Measurements from ENCODE around the gene MCM3AP.
"Not testable (repeated sequence)": the region's sequence is repeated elsewhere in the genome, so short reads cannot be mapped to it uniquely, and the experiment has no call there.

Gene MCM3AP

DNA sequence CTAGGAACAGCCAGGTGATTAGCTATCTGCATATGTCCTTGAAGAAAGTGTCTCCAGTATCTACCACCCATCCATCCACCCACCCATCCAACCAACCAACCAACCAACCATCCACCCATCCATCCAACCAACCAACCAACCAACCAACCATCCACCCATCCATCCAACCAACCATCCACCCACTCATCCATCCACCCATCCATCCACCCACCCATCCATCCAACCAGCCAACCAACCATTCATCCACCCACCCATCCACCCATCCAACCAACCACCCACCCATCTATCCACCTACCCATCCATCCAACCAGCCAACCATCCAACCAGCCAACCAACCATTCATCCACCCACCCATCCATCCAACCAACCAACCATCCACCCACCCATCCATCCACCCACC lies 26.2 kb upstream of the MCM3AP start:
- no peaks in the 10 kb centered on the region for H3K27me3 ChIP-seq
- H3K36me3 ChIP-seq: peaks cover 97% of the 10 kb centered on the region
- H3K9me3 ChIP-seq: 0 out of 2 replicates have a peak, but pooled peaks cover 6% of the 10 kb centered on the region
- no peak overlapping the region for H3K4me2 ChIP-seq
- peaks cover 11% of the 10 kb centered on the region; the same call in 1 of the 2 replicates for H4K20me1 ChIP-seq
- no peak overlapping the region for H3K4me3 ChIP-seq
- TF ChIP-seq Cebpa-rat (IDR thresholded peaks at IDR 0.05): no peak
- no peak overlapping the region for H3K9ac ChIP-seq
- H3K4me1 ChIP-seq: no peaks in the 10 kb centered on the region
- H3K27ac ChIP-seq: no peak overlapping the region

DNA sequence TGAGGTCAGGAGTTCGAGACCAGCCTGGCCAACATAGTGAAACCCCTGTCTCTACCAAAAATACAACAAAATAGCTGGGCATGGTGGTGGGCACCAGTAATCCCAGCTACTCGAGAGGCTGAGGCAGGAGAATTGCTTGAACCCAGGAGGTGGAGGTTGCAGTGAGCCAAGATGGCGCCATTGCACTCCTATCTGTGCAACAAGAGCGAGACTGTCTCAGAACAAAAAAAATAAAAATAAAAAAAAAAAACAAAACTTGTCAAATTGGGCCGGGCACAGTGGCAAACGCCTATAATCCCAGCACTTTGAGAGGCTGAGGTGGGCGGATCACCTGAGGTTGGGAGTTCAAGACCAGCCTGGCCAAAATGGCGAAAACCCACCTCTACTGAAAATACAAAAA lies 24.8 kb upstream of the MCM3AP start:
- not testable (repeated sequence) for H3K4me3 ChIP-seq, H3K4me2 ChIP-seq, H4K20me1 ChIP-seq, H3K27me3 ChIP-seq, H3K9me3 ChIP-seq, H3K4me1 ChIP-seq, H3K27ac ChIP-seq, H3K9ac ChIP-seq
- H3K36me3 ChIP-seq: peaks cover 97% of the 10 kb centered on the region

DNA sequence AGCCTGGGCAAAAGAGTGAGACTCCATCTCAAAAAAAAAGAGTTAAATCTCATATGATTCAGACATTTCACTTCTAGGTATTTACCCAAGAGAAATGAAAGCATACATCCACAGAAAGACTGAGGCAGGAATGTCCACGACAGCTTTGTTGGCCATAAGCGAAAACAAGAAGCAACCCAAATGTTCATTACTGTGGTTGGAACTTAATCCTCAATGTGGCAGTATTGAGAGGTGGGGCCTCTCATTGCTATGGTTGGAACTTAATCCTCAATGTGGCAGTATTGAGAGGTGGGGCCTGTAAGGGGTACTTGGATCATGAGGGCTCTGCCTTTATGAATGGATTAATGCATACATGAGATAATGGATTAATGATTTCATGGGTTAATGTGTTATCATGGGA lies 23.0 kb upstream of the MCM3AP start:
- no peaks in the 10 kb centered on the region for H3K27me3 ChIP-seq
- no peaks in the 10 kb centered on the region for H3K4me1 ChIP-seq
- H3K4me2 ChIP-seq: no peak overlapping the region
- no peak overlapping the region for H3K27ac ChIP-seq
- no peak overlapping the region for H3K4me3 ChIP-seq
- no peaks in the 10 kb centered on the region for H4K20me1 ChIP-seq
- TF ChIP-seq Cebpa-rat (IDR thresholded peaks at IDR 0.05): no peak
- no peak overlapping the region for H3K9ac ChIP-seq
- 0 out of 2 replicates have a peak, but pooled peaks cover 6% of the 10 kb centered on the region for H3K9me3 ChIP-seq
- H3K36me3 ChIP-seq: peaks cover 93% of the 10 kb centered on the region

DNA sequence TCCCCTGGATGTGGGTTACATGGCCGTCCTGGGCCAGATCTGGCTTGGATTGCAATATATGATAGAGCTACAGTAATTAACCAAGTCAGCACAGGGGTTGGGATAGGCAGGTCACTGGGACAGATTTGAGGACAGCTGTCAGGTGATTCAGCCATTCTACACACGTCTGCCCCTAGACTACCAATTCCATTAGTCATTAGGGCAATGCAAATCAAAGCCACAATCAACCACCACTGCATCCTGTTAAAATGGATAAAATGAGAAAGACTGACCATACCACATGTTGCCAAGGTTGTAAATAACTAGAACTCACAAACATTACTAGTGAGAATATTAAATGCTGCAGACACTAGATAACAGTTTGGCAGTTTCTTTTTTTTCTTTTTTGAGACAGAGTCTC lies 22.2 kb upstream of the MCM3AP start:
- Histone ChIP-seq H3K36me3 (peaks cover 93% of the 10 kb centered on the region), H3K27ac (no peak overlapping the region), H3K4me3 (no peak overlapping the region), H3K4me2 (no peak overlapping the region), H3K4me1 (no peaks in the 10 kb centered on the region), H3K27me3 (no peaks in the 10 kb centered on the region), H3K9ac (no peak overlapping the region), H3K9me3 (0 out of 2 replicates have a peak, but pooled peaks cover 3% of the 10 kb centered on the region), H4K20me1 (no peaks in the 10 kb centered on the region)
- TF ChIP-seq Cebpa-rat (IDR thresholded peaks at IDR 0.05): no peak

DNA sequence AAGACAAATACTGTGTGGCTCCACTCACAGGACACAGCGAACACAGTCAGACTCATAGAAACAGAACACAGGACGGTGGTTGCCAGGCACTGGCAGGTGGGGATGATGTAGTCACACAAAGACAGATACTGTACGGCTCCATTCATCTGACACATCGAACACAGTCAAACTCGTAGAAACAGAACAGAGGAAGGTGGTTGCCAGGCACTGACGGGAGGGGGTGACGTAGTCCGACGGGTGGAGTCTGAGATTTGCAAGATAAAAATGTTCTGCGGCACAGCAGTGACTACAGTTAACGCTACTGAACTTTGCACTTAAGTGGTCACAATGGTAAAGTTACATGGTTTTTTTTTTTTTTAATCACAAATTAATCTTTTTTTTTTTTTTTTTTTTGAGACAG lies 19.5 kb upstream of the MCM3AP start:
- Histone ChIP-seq H3K9ac (no peak overlapping the region), H3K4me2 (no peak overlapping the region), H3K4me1 (no peaks in the 10 kb centered on the region), H3K36me3 (peaks cover 95% of the 10 kb centered on the region), H3K4me3 (no peak overlapping the region), H3K27ac (no peak overlapping the region), H4K20me1 (no peaks in the 10 kb centered on the region; the same call in 1 of the 2 replicates), H3K27me3 (no peaks in the 10 kb centered on the region), H3K9me3 (no peaks in the 10 kb centered on the region)
- TF ChIP-seq Cebpa-rat (IDR thresholded peaks at IDR 0.05): no peak

DNA sequence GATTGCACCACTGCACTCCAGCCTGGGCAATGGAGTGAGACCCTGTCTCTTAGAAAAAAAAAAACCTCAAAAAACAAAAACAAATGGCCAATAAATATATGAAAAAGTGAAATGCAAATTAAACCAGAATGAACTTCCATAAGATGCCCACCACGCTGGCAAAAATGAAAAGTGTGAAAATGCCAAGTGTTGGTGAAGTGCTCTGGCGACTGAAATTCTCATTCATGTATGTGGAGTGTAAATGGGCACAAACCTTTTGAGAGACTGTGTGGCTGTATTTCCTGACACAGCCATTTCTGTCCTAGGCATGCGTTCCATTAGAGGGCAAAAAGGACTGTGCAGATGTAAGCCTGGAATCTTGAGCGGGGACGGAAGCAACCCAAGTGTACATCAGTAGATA lies 19.0 kb upstream of the MCM3AP start:
- Histone ChIP-seq H3K4me2 (no peak overlapping the region), H3K36me3 (peaks cover 95% of the 10 kb centered on the region), H4K20me1 (no peaks in the 10 kb centered on the region; the same call in 1 of the 2 replicates), H3K4me3 (no peak overlapping the region), H3K27me3 (no peaks in the 10 kb centered on the region), H3K9ac (no peak overlapping the region), H3K9me3 (no peaks in the 10 kb centered on the region), H3K27ac (no peak overlapping the region), H3K4me1 (no peaks in the 10 kb centered on the region)
- TF ChIP-seq Cebpa-rat (IDR thresholded peaks at IDR 0.05): no peak

DNA sequence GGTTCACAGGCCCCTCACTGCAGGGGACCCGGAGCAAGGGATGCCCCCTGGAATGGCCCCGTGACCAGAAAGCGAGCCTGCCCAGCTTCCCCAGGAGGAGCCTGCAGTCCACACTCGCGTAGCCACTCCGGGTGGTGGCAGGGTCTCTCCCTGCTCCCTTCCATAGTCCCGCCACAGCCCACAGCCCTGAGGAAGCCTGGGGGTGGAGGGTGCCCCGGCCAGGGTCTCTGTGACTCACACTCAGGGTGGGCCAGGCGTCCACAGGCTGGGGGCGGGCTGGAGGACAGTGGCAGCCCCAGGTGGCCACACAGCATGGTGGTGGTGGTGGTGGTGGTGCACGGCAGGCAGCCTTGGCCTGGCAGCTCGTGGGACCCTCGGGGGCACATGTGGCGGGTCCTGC lies 16.3 kb upstream of the MCM3AP start:
- H3K36me3 ChIP-seq: peaks cover 85% of the 10 kb centered on the region
- H3K9ac ChIP-seq: no peak overlapping the region
- no peak for TF ChIP-seq Cebpa-rat (IDR thresholded peaks at IDR 0.05)
- no peaks in the 10 kb centered on the region; the same call in 1 of the 2 replicates for H4K20me1 ChIP-seq
- no peak overlapping the region for H3K4me2 ChIP-seq
- no peak overlapping the region for H3K27ac ChIP-seq
- peaks cover 9% of the 10 kb centered on the region; the same call in 1 of the 2 replicates for H3K27me3 ChIP-seq
- H3K4me1 ChIP-seq: peaks cover 12% of the 10 kb centered on the region
- H3K4me3 ChIP-seq: no peak overlapping the region
- no peaks in the 10 kb centered on the region for H3K9me3 ChIP-seq

DNA sequence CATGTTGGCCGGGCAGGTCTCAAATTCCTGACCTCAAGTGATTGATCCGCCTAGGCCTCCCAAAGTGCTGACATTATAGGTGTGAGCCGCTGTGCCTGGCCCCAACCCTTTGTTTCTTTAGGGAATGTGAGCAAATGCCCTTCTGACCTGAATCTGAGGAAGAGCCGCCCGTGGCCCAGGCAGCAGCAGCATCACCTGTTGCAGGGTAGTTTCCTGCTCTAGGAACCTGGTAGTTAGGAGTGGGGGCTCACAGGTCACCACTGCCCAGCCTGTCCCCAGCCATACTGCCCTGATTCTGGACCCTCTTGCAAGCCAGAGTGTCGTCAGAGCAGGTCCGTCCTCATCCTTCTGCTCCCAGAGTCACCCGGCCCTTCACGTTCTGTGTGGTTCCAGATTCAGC lies 13.8 kb upstream of the MCM3AP start:
- Histone ChIP-seq H3K4me3 (no peak overlapping the region), H3K36me3 (peaks cover 59% of the 10 kb centered on the region), H3K9ac (no peak overlapping the region), H4K20me1 (no peaks in the 10 kb centered on the region; the same call in 1 of the 2 replicates), H3K4me2 (no peak overlapping the region), H3K4me1 (peaks cover 22% of the 10 kb centered on the region), H3K27me3 (peaks cover 9% of the 10 kb centered on the region; the same call in 1 of the 2 replicates), H3K9me3 (no peaks in the 10 kb centered on the region), H3K27ac (no peak overlapping the region)
- TF ChIP-seq Cebpa-rat (IDR thresholded peaks at IDR 0.05): no peak

DNA sequence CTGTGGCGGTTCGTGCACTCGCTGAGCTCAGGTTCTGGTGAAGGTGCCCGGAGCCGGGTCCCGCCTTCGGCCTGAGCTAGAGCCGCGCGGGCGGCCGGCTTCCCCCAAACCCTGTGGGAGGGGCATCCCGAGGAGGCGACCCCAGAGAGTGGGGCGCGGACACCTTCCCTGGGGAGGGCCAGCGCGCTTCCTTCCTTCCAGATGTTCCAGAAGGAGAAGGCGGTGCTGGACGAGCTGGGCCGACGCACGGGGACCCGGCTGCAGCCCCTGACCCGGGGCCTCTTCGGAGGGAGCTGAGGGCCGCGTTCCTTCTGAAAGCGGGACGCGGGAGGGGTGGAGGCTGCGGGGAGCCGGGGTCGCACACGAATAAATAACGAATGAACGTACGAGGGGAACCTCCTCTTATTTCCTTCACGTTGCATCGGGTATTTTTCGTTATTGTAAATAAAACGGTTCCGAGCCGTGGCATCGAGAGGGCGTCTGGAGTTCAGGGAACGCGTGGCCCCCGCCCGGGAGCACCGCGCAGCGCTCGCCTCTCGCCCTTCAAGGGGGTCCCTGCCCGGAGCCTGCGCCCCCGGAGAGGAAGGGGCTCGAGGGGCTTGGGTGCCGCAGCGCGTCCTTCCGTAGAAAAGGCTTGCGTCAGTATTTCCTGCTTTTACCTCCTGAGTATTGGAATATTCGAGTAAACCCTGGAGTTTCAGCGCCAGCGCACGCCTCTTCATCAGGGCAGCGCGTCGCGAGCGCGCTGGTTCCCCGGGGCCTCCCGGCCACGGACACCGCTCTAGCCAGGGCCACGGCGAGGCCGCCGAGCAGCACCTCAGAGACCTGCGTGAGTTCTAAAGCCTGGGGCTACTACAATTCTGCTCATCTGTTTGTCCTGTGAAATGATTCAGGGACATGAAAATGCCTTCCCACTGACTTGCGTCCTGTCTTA lies 12.2 kb upstream of the MCM3AP start:
- no peak for TF ChIP-seq Cebpa-rat (IDR thresholded peaks at IDR 0.05)
- no peaks in the 10 kb centered on the region for H3K9me3 ChIP-seq
- H3K4me3 ChIP-seq: peak overlapping the region; percentile 63
- H4K20me1 ChIP-seq: no peaks in the 10 kb centered on the region; the same call in 1 of the 2 replicates
- peak overlapping the region; percentile 86 for H3K4me2 ChIP-seq
- H3K36me3 ChIP-seq: peaks cover 48% of the 10 kb centered on the region
- H3K9ac ChIP-seq: peak overlapping the region; percentile 56
- peak overlapping the region; percentile 51; the same call in 1 of the 2 replicates for H3K27ac ChIP-seq
- peaks cover 22% of the 10 kb centered on the region for H3K4me1 ChIP-seq
- peaks cover 9% of the 10 kb centered on the region; the same call in 1 of the 2 replicates for H3K27me3 ChIP-seq
